Fibroblast of lung (primary cell): ENCODE measurements around the gene WDR88. TPM values are rescaled to one million over a fixed set of nuclear protein-coding genes. Genes with fewer than 3 reads are reported as not detected.
A peak's percentile ranks its signal among the peaks of the same experiment; 100 is the strongest.
"Not testable (repeated sequence)": the region's sequence is repeated elsewhere in the genome, so short reads cannot be mapped to it uniquely, and the experiment has no call there.

Experiments
- DNase-seq, 2 donors: peaks; one replicate each; pipeline versions ENCODE4 v3.0.0 to v3.0.0-alpha.2; 2010; ENCODE audit warnings: low read depth in 2 of 2
- H2AFZ ChIP-seq: 2 replicates; pipeline ENCODE4 v1.5.1; 2012; ENCODE audit warnings: low read length, control low read depth, inconsistent platforms
- H3K27ac ChIP-seq: 2 replicates; pipeline ENCODE4 v1.5.1; 2011; ENCODE audit warnings: low read length, control low read depth; ENCODE audit not compliant: insufficient read depth
- H3K27me3 ChIP-seq: 2 replicates; pipeline ENCODE4 v1.5.1; 2011; ENCODE audit warnings: mild to moderate bottlenecking, low read length; ENCODE audit not compliant: control insufficient read depth, insufficient read depth
- H3K36me3 ChIP-seq: 2 replicates; pipeline ENCODE4 v1.5.1; 2011; ENCODE audit warnings: low read length; ENCODE audit not compliant: control insufficient read depth, insufficient read depth
- H3K4me1 ChIP-seq: 2 replicates; pipeline ENCODE4 v1.5.1; 2011; ENCODE audit warnings: low read length; ENCODE audit not compliant: control insufficient read depth, insufficient read depth; ENCODE audit errors: extremely low read depth
- H3K4me2 ChIP-seq: 2 replicates; pipeline ENCODE4 v1.5.1; 2011; ENCODE audit warnings: low read length, control low read depth; ENCODE audit not compliant: insufficient read depth; ENCODE audit errors: extremely low read depth
- H3K4me3 ChIP-seq, 4 experiments: fragments of 200-600 bp in 1 of 4; sonication (generic) in 1 of 4; replicated peaks in 1 of 4; 2 replicates each; pipeline ENCODE4 v1.5.1; 2011 to 2016; ENCODE audit warnings: low read length in 4 of 4, low read depth in 3 of 4, mild to moderate bottlenecking in 3 of 4, control low read depth in 2 of 4, inconsistent platforms in 1 of 4, mixed read lengths in 1 of 4; ENCODE audit not compliant: insufficient read depth in 1 of 4; ENCODE audit errors: control extremely low read depth in 1 of 4
- H3K79me2 ChIP-seq: 2 replicates; pipeline ENCODE4 v1.5.1; 2012; ENCODE audit warnings: mild to moderate bottlenecking, low read length, inconsistent platforms; ENCODE audit not compliant: control insufficient read depth, insufficient read depth
- H3K9ac ChIP-seq: 2 replicates; pipeline ENCODE4 v1.5.1; 2011; ENCODE audit warnings: mild to moderate bottlenecking, low read length, control low read depth; ENCODE audit not compliant: insufficient read depth
- H3K9me3 ChIP-seq: 2 replicates; pipeline ENCODE4 v1.5.1; 2012; ENCODE audit warnings: low read depth, low read length; ENCODE audit not compliant: control insufficient read depth, insufficient read depth
- H4K20me1 ChIP-seq: 2 replicates; pipeline ENCODE4 v1.5.1; 2011; ENCODE audit warnings: low read length; ENCODE audit not compliant: control insufficient read depth, insufficient read depth; ENCODE audit errors: extremely low read depth
- EZH2 ChIP-seq: IDR thresholded peaks from 2 replicates; pipeline ENCODE4 v1.5.1; 2012; ENCODE audit warnings: low read length, control low read depth, mild to moderate bottlenecking; ENCODE audit errors: missing control alignments
- polyA plus RNA-seq, 2 donors: library from polyadenylated mRNA; depleted of rRNA in 1 of 2; stranded (reverse) in 1 of 2; unstranded in 1 of 2; fragments of >200 nt; gene quantifications; 2 replicates each; pipeline ENCODE4 v1.2.1, GENCODE V29; 2011 to 2012; ENCODE audit warnings: missing spikeins in 1 of 2
- total RNA-seq: library from RNA; depleted of rRNA; stranded (reverse); fragments of >200 nt; gene quantifications from 2 replicates; pipeline ENCODE4 v1.2.1, GENCODE V29; 2014
- TF ChIP-seq, protein P1 (sequence below), 2 donors: IDR thresholded peaks in 1 of 2; conservative IDR thresholded peaks in 1 of 2; 1 replicate in 1 of 2; 2 replicates in 1 of 2; pipeline ENCODE4 v1.5.1; 2011 to 2012; ENCODE audit warnings: low read length in 2 of 2, control low read depth in 1 of 2, inconsistent platforms in 1 of 2, low read depth in 1 of 2, mild to moderate bottlenecking in 1 of 2

Gene WDR88
- total and polyA plus RNA-seq, 2 donors (not counting 1 experiment from before 2014, with no cell fraction given): not detected

DNA sequence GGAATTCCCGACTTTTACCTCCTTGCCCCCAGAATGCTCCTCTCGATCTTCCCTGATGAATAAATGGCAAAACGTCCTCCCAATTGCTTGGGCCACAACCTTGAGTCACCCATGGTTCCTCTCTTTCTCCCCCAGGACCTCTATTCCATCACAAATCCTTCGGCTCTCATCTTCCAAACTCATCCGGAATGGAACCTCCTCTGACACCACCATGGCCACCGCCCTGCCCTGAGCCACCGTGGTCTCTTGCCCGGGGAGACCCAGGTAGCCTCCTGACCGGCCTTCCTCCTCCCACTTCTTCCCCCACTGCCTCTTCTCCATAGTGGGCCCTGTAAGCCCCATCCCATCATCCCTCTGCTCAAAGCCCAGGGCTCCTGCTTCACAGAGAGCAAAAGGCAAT lies 88.8 kb downstream of the WDR88 start:
- Histone ChIP-seq H3K79me2 (no peaks in the 10 kb centered on the region), H3K27ac (no peak overlapping the region), H3K27me3 (peaks cover 17% of the 10 kb centered on the region), H4K20me1 (no peaks in the 10 kb centered on the region), H3K4me3 (no peak overlapping the region), H3K4me2 (no peak overlapping the region), H3K9me3 (no peaks in the 10 kb centered on the region), H3K9ac (no peak overlapping the region), H3K4me1 (no peaks in the 10 kb centered on the region), H3K36me3 (no peaks in the 10 kb centered on the region), H2AFZ (no peak overlapping the region)
- no peak for TF ChIP-seq EZH2
- TF ChIP-seq, protein P1, sequence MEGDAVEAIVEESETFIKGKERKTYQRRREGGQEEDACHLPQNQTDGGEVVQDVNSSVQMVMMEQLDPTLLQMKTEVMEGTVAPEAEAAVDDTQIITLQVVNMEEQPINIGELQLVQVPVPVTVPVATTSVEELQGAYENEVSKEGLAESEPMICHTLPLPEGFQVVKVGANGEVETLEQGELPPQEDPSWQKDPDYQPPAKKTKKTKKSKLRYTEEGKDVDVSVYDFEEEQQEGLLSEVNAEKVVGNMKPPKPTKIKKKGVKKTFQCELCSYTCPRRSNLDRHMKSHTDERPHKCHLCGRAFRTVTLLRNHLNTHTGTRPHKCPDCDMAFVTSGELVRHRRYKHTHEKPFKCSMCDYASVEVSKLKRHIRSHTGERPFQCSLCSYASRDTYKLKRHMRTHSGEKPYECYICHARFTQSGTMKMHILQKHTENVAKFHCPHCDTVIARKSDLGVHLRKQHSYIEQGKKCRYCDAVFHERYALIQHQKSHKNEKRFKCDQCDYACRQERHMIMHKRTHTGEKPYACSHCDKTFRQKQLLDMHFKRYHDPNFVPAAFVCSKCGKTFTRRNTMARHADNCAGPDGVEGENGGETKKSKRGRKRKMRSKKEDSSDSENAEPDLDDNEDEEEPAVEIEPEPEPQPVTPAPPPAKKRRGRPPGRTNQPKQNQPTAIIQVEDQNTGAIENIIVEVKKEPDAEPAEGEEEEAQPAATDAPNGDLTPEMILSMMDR (conservative IDR thresholded peaks at IDR 0.05 in 1 of 2, IDR thresholded peaks at IDR 0.05 in 1 of 2; ENCODE audit: low read depth in 1 of 2, low read length in 2 of 2): no peak
- no peak for DNase-seq

DNA sequence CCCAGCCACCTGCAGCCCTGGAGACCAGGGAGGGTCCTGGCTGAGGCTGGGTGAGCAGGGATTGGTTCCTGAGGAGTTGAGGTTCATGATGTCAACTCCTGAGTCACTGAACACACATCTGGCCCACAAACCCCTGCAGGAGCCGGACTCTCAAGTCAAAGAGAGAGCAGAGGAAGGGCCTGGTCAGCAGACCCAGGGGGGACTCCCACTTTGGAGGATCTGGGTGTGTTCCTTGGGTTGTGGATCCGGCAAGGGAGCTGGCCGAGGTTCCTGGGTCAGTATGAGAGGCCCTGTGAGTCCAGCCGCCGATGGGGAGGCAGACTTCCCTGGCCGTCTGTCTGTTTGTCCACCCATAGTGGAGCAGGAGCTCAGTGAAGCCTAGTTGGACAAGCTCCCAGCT lies 89.7 kb downstream of the WDR88 start:
- no peaks in the 10 kb centered on the region for H3K9me3 ChIP-seq
- no peak overlapping the region for H2AFZ ChIP-seq
- H3K4me1 ChIP-seq: no peaks in the 10 kb centered on the region
- no peaks in the 10 kb centered on the region for H3K79me2 ChIP-seq
- no peaks in the 10 kb centered on the region for H3K36me3 ChIP-seq
- no peak overlapping the region for H3K27ac ChIP-seq
- no peak overlapping the region for H3K9ac ChIP-seq
- peak in 1 of 2 donors; percentile 32 for DNase-seq
- H3K4me3 ChIP-seq: no peak overlapping the region
- H3K4me2 ChIP-seq: no peak overlapping the region
- TF ChIP-seq, protein P1 (conservative IDR thresholded peaks at IDR 0.05 in 1 of 2, IDR thresholded peaks at IDR 0.05 in 1 of 2; ENCODE audit: low read depth in 1 of 2, low read length in 2 of 2): no peak
- TF ChIP-seq EZH2: no peak
- H3K27me3 ChIP-seq: peaks cover 26% of the 10 kb centered on the region
- no peaks in the 10 kb centered on the region for H4K20me1 ChIP-seq

DNA sequence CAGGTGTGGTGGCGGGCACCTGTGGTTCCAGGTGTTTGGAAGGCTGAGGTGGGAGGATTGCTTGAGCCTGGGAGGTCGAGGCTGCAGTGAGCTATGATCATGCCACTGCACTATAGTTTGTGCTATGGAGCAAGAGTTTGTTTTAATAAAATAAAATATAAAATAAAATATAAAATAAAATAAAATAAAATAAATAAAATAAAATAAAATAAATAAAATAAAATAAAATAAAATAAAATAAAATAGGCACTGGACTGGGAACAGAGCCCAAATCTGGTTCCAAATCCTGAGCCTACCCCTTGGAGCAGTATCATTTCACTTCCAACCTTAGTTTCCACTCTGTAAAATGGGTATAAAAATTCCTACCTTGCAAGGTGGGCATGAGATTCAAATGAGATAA lies 90.3 kb downstream of the WDR88 start:
- not testable (repeated sequence) for H3K4me3 ChIP-seq, H3K9ac ChIP-seq, H3K27ac ChIP-seq, H3K79me2 ChIP-seq, H3K36me3 ChIP-seq, H3K4me2 ChIP-seq, H3K4me1 ChIP-seq, H3K9me3 ChIP-seq, H4K20me1 ChIP-seq, DNase-seq, H2AFZ ChIP-seq
- H3K27me3 ChIP-seq: peaks cover 31% of the 10 kb centered on the region
